Neural cell (in vitro differentiated cells): ENCODE measurements around the gene A4GALT. TPM values are rescaled to one million over a fixed set of nuclear protein-coding genes. Genes with fewer than 3 reads are reported as not detected.

Experiments used
- H2AFZ ChIP-seq: fragments of 200-600, 300-800 bp; sonication (generic), shearing (Covaris generic); 2 replicates; pipeline ENCODE4 v1.6.0; 2014; ENCODE audit warnings: low read depth, mild to moderate bottlenecking, antibody characterized with exemption, low read length, moderate library complexity
- H3F3A ChIP-seq: fragments of 200-600 bp; shearing (Covaris generic); 2 replicates; pipeline ENCODE4 v1.6.1; 2016; ENCODE audit warnings: mild to moderate bottlenecking, moderate library complexity, mixed read lengths, antibody characterized with exemption, low read length; ENCODE audit not compliant: insufficient read depth, poor library complexity, severe bottlenecking
- H3K27ac ChIP-seq: fragments of 200-600, 300-800 bp; sonication (generic), shearing (Covaris generic); 2 replicates; pipeline ENCODE4 v1.5.1; 2014; ENCODE audit warnings: mild to moderate bottlenecking, low read length, moderate library complexity
- H3K27me3 ChIP-seq: fragments of 300-800, 200-600 bp; sonication (generic), shearing (Covaris generic); 2 replicates; pipeline ENCODE4 v1.6.0; 2014; ENCODE audit warnings: mild to moderate bottlenecking, low read depth, low read length, moderate library complexity; ENCODE audit not compliant: insufficient read depth
- H3K36me3 ChIP-seq: fragments of 300-800, 200-600 bp; sonication (generic), shearing (Covaris generic); 2 replicates; pipeline ENCODE4 v1.5.1; 2014; ENCODE audit warnings: mild to moderate bottlenecking, antibody characterized with exemption, low read length, moderate library complexity; ENCODE audit not compliant: insufficient read depth
- H3K4me2 ChIP-seq: fragments of 300-800, 200-600 bp; sonication (generic), shearing (Covaris generic); 2 replicates; pipeline ENCODE4 v1.6.0; 2014; ENCODE audit warnings: mild to moderate bottlenecking, low read length
- H3K4me3 ChIP-seq: fragments of 300-800, 200-600 bp; sonication (generic), shearing (Covaris generic); 2 replicates; pipeline ENCODE4 v1.5.1; 2014; ENCODE audit warnings: mild to moderate bottlenecking, low read length, moderate library complexity
- H3K79me2 ChIP-seq: fragments of 200-600 bp; shearing (Covaris generic); replicated peaks from 2 replicates; pipeline ENCODE4 v1.6.0; 2014; ENCODE audit warnings: mild to moderate bottlenecking, low read length, moderate library complexity; ENCODE audit not compliant: insufficient read depth
- H3K9ac ChIP-seq: fragments of 300-800, 200-600 bp; sonication (generic), shearing (Covaris generic); 2 replicates; pipeline ENCODE4 v1.6.1; 2016; ENCODE audit warnings: mild to moderate bottlenecking, low read length, mixed read lengths
- H3K9me2 ChIP-seq: fragments of 200-600 bp; shearing (Covaris generic); 2 replicates; pipeline ENCODE4 v1.6.1; 2016; ENCODE audit warnings: mild to moderate bottlenecking, low read length, mixed read lengths; ENCODE audit not compliant: insufficient read depth
- H3K9me3 ChIP-seq: fragments of 200-600, 300-800 bp; sonication (generic), shearing (Covaris generic); 2 replicates; pipeline ENCODE4 v1.6.1; 2016; ENCODE audit warnings: mild to moderate bottlenecking, mixed run types, low read length, moderate library complexity, mixed read lengths
- H4K20me1 ChIP-seq: fragments of 200-600 bp; shearing (Covaris generic); 2 replicates; pipeline ENCODE4 v1.6.1; 2016; ENCODE audit warnings: mild to moderate bottlenecking, mixed run types; ENCODE audit not compliant: insufficient read depth
- EP300 ChIP-seq: fragments of 450-650 bp; conservative IDR thresholded peaks from 2 replicates; pipeline ENCODE4 v1.6.1; 2014; ENCODE audit warnings: antibody characterized with exemption, mild to moderate bottlenecking, moderate library complexity; ENCODE audit not compliant: poor library complexity, severe bottlenecking
- EZH2 ChIP-seq: fragments of 200-600, 300-800 bp; shearing (Covaris generic), sonication (generic); IDR thresholded peaks from 2 replicates; pipeline ENCODE4 v1.6.1; 2014; ENCODE audit warnings: antibody characterized with exemption, low read length, borderline replicate concordance, mild to moderate bottlenecking; ENCODE audit not compliant: insufficient read depth, poor library complexity, severe bottlenecking
- MXI1 ChIP-seq: fragments of 450-650 bp; conservative IDR thresholded peaks from 2 replicates; pipeline ENCODE4 v1.6.1; 2014; ENCODE audit warnings: antibody characterized with exemption, mild to moderate bottlenecking; ENCODE audit not compliant: poor library complexity, severe bottlenecking
- POLR2AphosphoS5 ChIP-seq: IDR thresholded peaks from 2 replicates; pipeline ENCODE4 v1.6.1; 2012
- RAD21 ChIP-seq: fragments of 450-650 bp; conservative IDR thresholded peaks from 2 replicates; pipeline ENCODE4 v1.6.1; 2014; ENCODE audit warnings: antibody characterized with exemption, mild to moderate bottlenecking, moderate library complexity
- REST ChIP-seq: IDR thresholded peaks from 2 replicates; pipeline ENCODE4 v1.6.1; 2012; ENCODE audit warnings: borderline replicate concordance
- SMC3 ChIP-seq: fragments of 450-650 bp; conservative IDR thresholded peaks from 2 replicates; pipeline ENCODE4 v1.6.1; 2014; ENCODE audit warnings: antibody characterized with exemption, mild to moderate bottlenecking, moderate library complexity; ENCODE audit not compliant: poor library complexity
- TAF1 ChIP-seq: IDR thresholded peaks from 2 replicates; pipeline ENCODE4 v1.6.1; 2012; ENCODE audit warnings: low read depth
- polyA plus RNA-seq: library from polyadenylated mRNA; depleted of rRNA; stranded (reverse); fragments of >200 nt; gene quantifications from 2 replicates; pipeline ENCODE4 v1.2.3, GENCODE V29; 2014
- TF ChIP-seq, protein P1 (sequence below): fragments of 450-650 bp; IDR thresholded peaks from 2 replicates; pipeline ENCODE4 v1.5.1; 2014; ENCODE audit warnings: antibody characterized with exemption, mild to moderate bottlenecking, moderate library complexity; ENCODE audit not compliant: poor library complexity, severe bottlenecking

The A4GALT gene
- polyA plus RNA-seq, 1 donor from 2014 or later, result not detected

DNA sequence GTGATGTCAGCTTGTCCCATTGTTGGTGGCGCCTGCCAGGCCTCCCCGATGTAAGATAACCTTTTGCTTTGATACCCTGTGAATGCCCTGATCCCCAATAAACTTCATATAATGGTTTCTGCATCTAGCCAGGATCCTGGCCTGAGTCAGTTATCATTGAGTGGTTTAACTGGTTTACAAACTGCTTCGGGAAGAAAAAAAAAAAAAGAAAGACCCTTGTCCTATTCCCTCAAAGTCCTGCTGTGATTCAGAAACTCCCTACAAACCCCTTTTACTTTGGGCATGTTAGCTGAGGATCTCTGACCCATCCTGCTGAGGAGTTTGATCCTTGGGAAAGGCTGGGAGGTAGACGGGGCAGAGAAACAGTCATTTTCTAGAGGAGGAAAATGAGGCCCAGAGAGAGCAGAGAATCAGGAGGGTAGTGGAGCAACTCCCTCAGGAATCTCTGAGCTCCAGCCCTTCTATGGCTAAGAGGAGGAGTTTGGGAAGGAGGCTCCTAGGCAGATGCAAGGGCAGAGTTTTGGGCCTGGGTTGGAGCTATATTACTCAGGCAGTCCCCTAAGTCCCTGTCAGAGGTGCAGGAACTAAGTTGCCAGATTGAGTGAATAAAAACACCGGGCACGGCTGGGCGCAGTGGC is 66.1 kb downstream of the A4GALT start:
- H2AFZ ChIP-seq, result no peak overlapping the region
- H3K36me3 ChIP-seq, result no peaks in the 10 kb centered on the region
- no peaks in the 10 kb centered on the region for H3K9me3 ChIP-seq
- no peaks in the 10 kb centered on the region for H3K9me2 ChIP-seq
- H3F3A ChIP-seq, result no peaks in the 10 kb centered on the region
- H3K27ac ChIP-seq, result no peak overlapping the region
- H3K27me3 ChIP-seq, result no peaks in the 10 kb centered on the region
- H3K4me3 ChIP-seq, result no peak overlapping the region
- H3K79me2 ChIP-seq, result peaks cover 6% of the 10 kb centered on the region
- H4K20me1 ChIP-seq, result no peaks in the 10 kb centered on the region
- no peak overlapping the region for H3K9ac ChIP-seq
- TF ChIP-seq REST, result no peak
- no peak for TF ChIP-seq EP300
- no peak for TF ChIP-seq EZH2
- TF ChIP-seq POLR2AphosphoS5, result no peak
- no peak for TF ChIP-seq TAF1
- no peak for TF ChIP-seq RAD21
- no peak for TF ChIP-seq MXI1
- no peak for TF ChIP-seq SMC3
- TF ChIP-seq, protein P1, sequence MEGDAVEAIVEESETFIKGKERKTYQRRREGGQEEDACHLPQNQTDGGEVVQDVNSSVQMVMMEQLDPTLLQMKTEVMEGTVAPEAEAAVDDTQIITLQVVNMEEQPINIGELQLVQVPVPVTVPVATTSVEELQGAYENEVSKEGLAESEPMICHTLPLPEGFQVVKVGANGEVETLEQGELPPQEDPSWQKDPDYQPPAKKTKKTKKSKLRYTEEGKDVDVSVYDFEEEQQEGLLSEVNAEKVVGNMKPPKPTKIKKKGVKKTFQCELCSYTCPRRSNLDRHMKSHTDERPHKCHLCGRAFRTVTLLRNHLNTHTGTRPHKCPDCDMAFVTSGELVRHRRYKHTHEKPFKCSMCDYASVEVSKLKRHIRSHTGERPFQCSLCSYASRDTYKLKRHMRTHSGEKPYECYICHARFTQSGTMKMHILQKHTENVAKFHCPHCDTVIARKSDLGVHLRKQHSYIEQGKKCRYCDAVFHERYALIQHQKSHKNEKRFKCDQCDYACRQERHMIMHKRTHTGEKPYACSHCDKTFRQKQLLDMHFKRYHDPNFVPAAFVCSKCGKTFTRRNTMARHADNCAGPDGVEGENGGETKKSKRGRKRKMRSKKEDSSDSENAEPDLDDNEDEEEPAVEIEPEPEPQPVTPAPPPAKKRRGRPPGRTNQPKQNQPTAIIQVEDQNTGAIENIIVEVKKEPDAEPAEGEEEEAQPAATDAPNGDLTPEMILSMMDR, result no peak
- H3K4me2 ChIP-seq, result no peak overlapping the region

DNA sequence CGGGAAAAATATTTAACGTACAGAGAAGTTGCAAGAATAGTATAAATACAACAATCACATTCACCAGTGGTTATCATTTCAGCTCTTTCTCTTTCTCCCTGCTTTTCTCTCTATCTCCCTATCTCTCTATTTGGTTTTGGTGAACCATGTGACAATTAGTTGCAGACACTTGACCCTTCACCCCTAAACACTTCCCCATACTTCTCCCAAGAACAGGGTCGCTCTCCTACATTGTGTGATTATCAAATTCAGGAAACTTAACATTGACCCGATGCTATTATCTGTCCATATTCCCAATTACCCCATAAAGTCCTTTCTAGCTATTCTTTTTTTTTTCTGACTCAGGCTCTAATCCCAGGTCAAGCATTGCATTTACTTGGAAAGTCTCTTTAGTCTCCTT is 66.7 kb downstream of the A4GALT start:
- H3K9me3 ChIP-seq, result no peaks in the 10 kb centered on the region
- no peak overlapping the region for H3K9ac ChIP-seq
- no peak overlapping the region for H3K27ac ChIP-seq
- TF ChIP-seq RAD21 (no peak), MXI1 (no peak), POLR2AphosphoS5 (no peak), SMC3 (no peak)
- TF ChIP-seq, protein P1, result no peak
- no peak overlapping the region for H2AFZ ChIP-seq
- H3K36me3 ChIP-seq, result no peaks in the 10 kb centered on the region
- H3F3A ChIP-seq, result no peaks in the 10 kb centered on the region
- no peak overlapping the region for H3K4me3 ChIP-seq
- H3K27me3 ChIP-seq, result no peaks in the 10 kb centered on the region
- no peaks in the 10 kb centered on the region for H3K9me2 ChIP-seq
- H3K79me2 ChIP-seq, result peaks cover 8% of the 10 kb centered on the region
- H4K20me1 ChIP-seq, result no peaks in the 10 kb centered on the region
- H3K4me2 ChIP-seq, result no peak overlapping the region
